K562 (cell line): ENCODE data around the gene COBLL1. TPM values are rescaled to one million over a fixed set of nuclear protein-coding genes. Genes with fewer than 3 reads are reported as not detected.
A peak's percentile ranks its signal among the peaks of the same experiment; 100 is the strongest.

Experiments
- ATAC-seq: fragments of 200-7000 bp; cut with Tn5 transposase; 3 replicates; pipeline ENCODE4 v1.9.1; 2020; ENCODE audit warnings: moderate library complexity
- BruUV-seq: library from RNA; stranded (reverse); fragments of 400-500 nt; replicated peaks from 2 replicates; lab custom pipeline; 2021; lab: Mats Ljungman, UMichigan
- CTCF ChIA-PET: fragments of 300-600 bp; formaldehyde crosslinking; extraction: SDS; loops from one replicate; lab custom pipeline; 2021; ENCODE audit warnings: low intra/inter-chr PET ratio; lab: Yijun Ruan, JAX
- POLR2A ChIA-PET: fragments of 300-600, 350-650 bp; sonication (Branson Sonifier 250); formaldehyde crosslinking; extraction: SDS; loops from one replicate; lab custom pipeline; 2021; ENCODE audit warnings: antibody characterized with exemption, inconsistent platforms; lab: Yijun Ruan, JAX
- DNase-seq, 4 experiments: peaks; one replicate each; pipeline versions ENCODE4 v3.0.0 to v3.0.0-alpha.2; 2011 to 2018; ENCODE audit warnings: low spot score in 3 of 4, mixed read lengths in 3 of 4; ENCODE audit errors: extremely low read depth in 1 of 4
- FAIRE-seq: peaks from 2 replicates; lab custom pipeline; 2011; peaks lifted over from hg19 to GRCh38; lab: Jason Lieb, UNC
- H2AFZ ChIP-seq: 2 replicates; pipeline ENCODE4 v1.6.0; 2011; ENCODE audit warnings: low read depth, low read length, control low read depth, inconsistent platforms
- H3K27ac ChIP-seq: fragments of 200-600 bp; 3 replicates; pipeline ENCODE4 v1.8.0; 2011; ENCODE audit warnings: low read depth, mild to moderate bottlenecking, control low read depth, inconsistent platforms, low read length, moderate library complexity, mixed read lengths; ENCODE audit errors: extremely low read depth
- H3K27me3 ChIP-seq, 2 experiments: fragments of 300-600 bp in 1 of 2; 2 replicates in 1 of 2; 3 replicates in 1 of 2; pipeline versions ENCODE4 v1.6.0 to v1.8.0; 2011; ENCODE audit warnings: inconsistent platforms in 2 of 2, low read length in 2 of 2, mild to moderate bottlenecking in 1 of 2, mixed read lengths in 1 of 2, moderate library complexity in 1 of 2; ENCODE audit not compliant: control insufficient read depth in 2 of 2, insufficient read depth in 2 of 2
- H3K36me3 ChIP-seq: fragments of 300-600 bp; 3 replicates; pipeline ENCODE4 v1.8.0; 2011; ENCODE audit warnings: mild to moderate bottlenecking, low read length, inconsistent platforms; ENCODE audit not compliant: control insufficient read depth, insufficient read depth
- H3K4me1 ChIP-seq, 2 experiments: fragments of 200-600 bp in 1 of 2; replicated peaks in 1 of 2; 2 replicates in 1 of 2; 3 replicates in 1 of 2; pipeline versions ENCODE4 v1.5.1 to v1.8.0; 2011; ENCODE audit warnings: inconsistent platforms in 2 of 2, low read length in 2 of 2, mild to moderate bottlenecking in 1 of 2, mixed read lengths in 1 of 2, moderate library complexity in 1 of 2; ENCODE audit not compliant: control insufficient read depth in 2 of 2, insufficient read depth in 2 of 2
- H3K4me2 ChIP-seq: 2 replicates; pipeline ENCODE4 v1.6.1; 2011; ENCODE audit warnings: low read length, control low read depth, inconsistent platforms, mixed read lengths; ENCODE audit not compliant: insufficient read depth
- H3K4me3 ChIP-seq: fragments of 200-600 bp; sonication (generic), shearing (Covaris generic); 2 replicates; pipeline ENCODE4 v1.5.1; 2016; ENCODE audit warnings: control low read depth, inconsistent platforms
- H3K79me2 ChIP-seq: fragments of 200-600 bp; 3 replicates; pipeline ENCODE4 v1.8.0; 2011; ENCODE audit warnings: low read length, inconsistent platforms; ENCODE audit not compliant: control insufficient read depth, insufficient read depth
- H3K9ac ChIP-seq, 2 experiments: 2 replicates each; pipeline versions ENCODE4 v1.6.0 to v1.6.1; 2011; ENCODE audit warnings: low read depth in 2 of 2, low read length in 2 of 2, control low read depth in 1 of 2, inconsistent platforms in 1 of 2, mild to moderate bottlenecking in 1 of 2, mixed read lengths in 1 of 2; ENCODE audit not compliant: insufficient read depth in 1 of 2
- H3K9me1 ChIP-seq: one replicate; pipeline ENCODE4 v1.6.0; 2011; ENCODE audit warnings: inconsistent platforms, mild to moderate bottlenecking, low read length, moderate library complexity; ENCODE audit not compliant: control insufficient read depth, insufficient read depth
- H3K9me3 ChIP-seq: replicated peaks from 2 replicates; pipeline ENCODE4 v1.5.1; 2011; ENCODE audit warnings: low read depth, low read length, inconsistent platforms; ENCODE audit not compliant: control insufficient read depth, insufficient read depth
- H4K20me1 ChIP-seq: replicated peaks from 2 replicates; pipeline ENCODE4 v1.6.1; 2011; ENCODE audit warnings: low read length, inconsistent platforms, mixed read lengths; ENCODE audit not compliant: control insufficient read depth, insufficient read depth
- ATF4 ChIP-seq: fragments of 450-650 bp; formaldehyde crosslinking; IDR thresholded peaks from 2 replicates; pipeline ENCODE4 v1.4.0; 2022; ENCODE audit warnings: mild to moderate bottlenecking, moderate library complexity
- CEBPB ChIP-seq: fragments of 450-650 bp; IDR thresholded peaks from 2 replicates; pipeline ENCODE4 v1.6.1; 2016; ENCODE audit warnings: missing genetic modification characterization, missing compliant biosample characterization
- DLX4 ChIP-seq: fragments of 250-450 bp; sonication (Bioruptor Pico); IDR thresholded peaks from 2 replicates; pipeline ENCODE4 v1.6.1; 2021; ENCODE audit warnings: mild to moderate bottlenecking
- HDAC3 ChIP-seq: fragments of 450-650 bp; IDR thresholded peaks from 2 replicates; pipeline ENCODE4 v1.6.1; 2018; ENCODE audit warnings: borderline replicate concordance, mild to moderate bottlenecking, moderate library complexity; ENCODE audit not compliant: partially characterized antibody
- NR3C1 ChIP-seq: sonication (generic); formaldehyde crosslinking; IDR thresholded peaks from 2 replicates; pipeline ENCODE4 v1.8.1; 2022; ENCODE audit warnings: missing genetic modification reagents
- STAT6 ChIP-seq: sonication (generic); formaldehyde crosslinking; IDR thresholded peaks from 2 replicates; pipeline ENCODE4 v1.8.1; 2023; ENCODE audit warnings: mild to moderate bottlenecking, missing genetic modification reagents
- TAF7 ChIP-seq: fragments of 450-650 bp; IDR thresholded peaks from 2 replicates; pipeline ENCODE4 v1.6.1; 2016; ENCODE audit warnings: missing genetic modification characterization, missing compliant biosample characterization
- ZNF212 ChIP-seq: fragments of 450-650 bp; formaldehyde crosslinking; IDR thresholded peaks from 2 replicates; pipeline ENCODE4 v1.4.0; 2020; ENCODE audit warnings: mild to moderate bottlenecking
- ZNF431 ChIP-seq: sonication (generic); formaldehyde crosslinking; IDR thresholded peaks from 2 replicates; pipeline ENCODE4 v1.8.0; 2022; ENCODE audit warnings: mild to moderate bottlenecking, missing genetic modification reagents
- ZNF699 ChIP-seq: fragments of 250-450 bp; sonication (Bioruptor Pico); IDR thresholded peaks from 2 replicates; pipeline ENCODE4 v1.8.0; 2021; ENCODE audit warnings: mild to moderate bottlenecking, moderate library complexity; ENCODE audit not compliant: insufficient replicate concordance
- WGBS: fragments of 100-300 bp; shearing (Covaris generic); methylation state at CpG from one replicate; pipeline ENCODE4 v1.1.6; 2016; ENCODE audit warnings: low coverage, mixed read lengths; ENCODE audit not compliant: insufficient coverage; ENCODE audit errors: missing lambda C conversion rate; 5-methylcytosine and 5-hydroxymethylcytosine counted together
- in situ Hi-C: fragments of 300-500 bp; cut with MboI; formaldehyde crosslinking; loops from 4 replicates; pipeline ENCODE4 v1.15.0; 2018; ENCODE audit warnings: inconsistent platforms, mixed read lengths
- intact Hi-C: fragments of 100-400 bp; cut with micrococcal nuclease; formaldehyde crosslinking; loops from 2 replicates; pipeline ENCODE4 v1.14.2; 2022
- polyA plus RNA-seq, 8 experiments: library from polyadenylated mRNA; depleted of rRNA in 4 of 8; stranded (reverse) in 5 of 8; unstranded in 3 of 8; fragments of >200 nt; fragmentation: Nextera tagmentation in 2 of 8; fragmentation: Illumina TruSeq in 1 of 8; extraction: Ambion mirVana in 2 of 8; extraction: Trizol in 1 of 8; gene quantifications; 2 replicates each; pipeline versions ENCODE4 v1.2.1 to v1.2.3, GENCODE V29; 2011 to 2014; ENCODE audit warnings: inconsistent platforms in 1 of 8, missing spikeins in 1 of 8
- total RNA-seq, 7 experiments: library from RNA; depleted of rRNA in 6 of 7; stranded (reverse); fragments of >200 nt in 6 of 7; fragmentation: Illumina TruSeq in 2 of 7; extraction: Trizol in 2 of 7; gene quantifications; 2 replicates each; pipeline versions ENCODE4 v1.2.1 to v1.2.3, GENCODE V29; 2011 to 2021; ENCODE audit warnings: low replicate concordance in 1 of 7

COBLL1 gene
- total and polyA plus RNA-seq, 9 of the 15 experiments (the other 6 are each of a cell fraction or from before 2014, with no cell fraction given): 0.07 to 1.6 (median 0.71) TPM

GRCh38 chr2:164810843-164811242 is 30.8 kb downstream of the COBLL1 start:
- H3K9ac ChIP-seq: no peak overlapping the region
- no peak for TF ChIP-seq ZNF431 (CRISPR knock-in tag)
- 0 out of 2 replicates have a peak, but pooled peaks have one; percentile 24 for TF ChIP-seq CEBPB
- no peak overlapping the region for H3K4me3 ChIP-seq
- FAIRE-seq (no peak), DNase-seq (no peak), ATAC-seq (no peak)
- H3K27ac ChIP-seq: no peak overlapping the region
- H3K36me3 ChIP-seq: no peaks in the 10 kb centered on the region
- H3K9me3 ChIP-seq: no peaks in the 10 kb centered on the region
- H3K79me2 ChIP-seq: no peaks in the 10 kb centered on the region
- no peaks in the 10 kb centered on the region for H3K27me3 ChIP-seq
- CTCF ChIA-PET: no interaction called here
- no peaks in the 10 kb centered on the region for H4K20me1 ChIP-seq
- intact Hi-C loops (no loop called here), in situ Hi-C loops (no loop called here)
- no peak overlapping the region for H2AFZ ChIP-seq
- H3K4me1 ChIP-seq: no peaks in the 10 kb centered on the region
- no peak overlapping the region for H3K4me2 ChIP-seq
- BruUV-seq: no TSS peak
- POLR2A ChIA-PET: no interaction called here
- H3K9me1 ChIP-seq: no peaks in the 10 kb centered on the region

- no peak for ATAC-seq
- H3K4me3 ChIP-seq: no peak overlapping the region
- no peaks in the 10 kb centered on the region for H3K79me2 ChIP-seq
- no peak for FAIRE-seq
- no peak overlapping the region for H3K9ac ChIP-seq
- no peak overlapping the region for H2AFZ ChIP-seq
- ChIA-PET POLR2A (no interaction called here), CTCF (no interaction called here)
- H4K20me1 ChIP-seq: no peaks in the 10 kb centered on the region
- H3K4me2 ChIP-seq: no peak overlapping the region
- DNase-seq: no peak
- in situ Hi-C loops (no loop called here), intact Hi-C loops (no loop called here)
- H3K9me3 ChIP-seq: no peaks in the 10 kb centered on the region
- whole genome bisulfite sequencing: 0% methylated on average over 1 of the region's 1 CpG
- no peaks in the 10 kb centered on the region for H3K27me3 ChIP-seq
- no peaks in the 10 kb centered on the region for H3K9me1 ChIP-seq
- H3K27ac ChIP-seq: no peak overlapping the region
- no peaks in the 10 kb centered on the region for H3K4me1 ChIP-seq
- H3K36me3 ChIP-seq: no peaks in the 10 kb centered on the region
- no TSS peak for BruUV-seq
- TF ChIP-seq NR3C1 (CRISPR knock-in tag) (no peak), TAF7 (tag) (no peak), ATF4 (CRISPR knock-in tag) (no peak), STAT6 (CRISPR knock-in tag) (no peak), HDAC3 (no peak), ZNF212 (no peak), ZNF699 (CRISPR knock-in tag) (no peak), DLX4 (CRISPR knock-in tag) (no peak)
Observed at GRCh38 chr2:164808776-164809175, 32.8 kb downstream of the COBLL1 start.
